ENCODE data around the gene FAM124A. TPM values are rescaled to one million over a fixed set of nuclear protein-coding genes. Genes with fewer than 3 reads are reported as not detected.

FAM124A gene
- total and polyA plus RNA-seq, 2 of the 8 experiments (the other 6 are each of a cell fraction or from before 2014, with no cell fraction given) = 40.7 to 49.9 TPM

DNA sequence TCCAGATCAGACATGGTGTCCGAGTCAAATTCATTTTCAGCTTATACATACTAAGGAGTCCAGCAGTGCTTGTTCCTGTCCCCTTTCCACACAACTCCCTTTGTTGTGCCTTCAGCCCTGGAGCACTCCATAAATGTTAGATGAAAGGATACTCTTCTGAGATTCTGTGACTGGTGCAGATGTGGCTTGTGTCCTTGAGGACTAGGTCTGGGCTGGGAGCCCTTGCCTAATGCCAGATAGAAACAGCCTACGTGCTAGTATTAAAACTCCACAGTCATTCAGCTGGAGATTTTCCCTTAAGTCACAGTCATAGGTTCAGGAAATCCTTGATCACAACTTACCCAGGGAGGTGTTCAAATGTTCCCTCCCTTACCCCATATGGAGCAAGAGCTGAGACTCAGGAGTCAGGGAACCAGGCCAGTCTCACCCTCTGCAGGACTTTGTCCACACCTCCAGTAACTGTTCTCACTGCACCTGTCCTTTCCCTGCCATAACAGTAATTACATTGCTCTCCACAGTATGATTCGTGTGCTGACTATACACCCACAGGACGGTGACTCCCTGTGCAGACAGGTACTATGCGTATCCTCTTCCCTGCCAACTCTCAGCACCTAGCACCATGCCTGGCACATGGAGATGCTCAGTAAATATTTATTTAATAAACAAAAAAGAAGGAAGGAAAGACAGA lies 101.8 kb downstream of the FAM124A start (continued):
- TF ChIP-seq RNF2 (IDR thresholded peaks at IDR 0.05; ENCODE audit: borderline replicate concordance, low read depth, low read length, missing control alignments, poor library complexity, severe bottlenecking) (no peak), EZH2 (IDR thresholded peaks at IDR 0.05; ENCODE audit: low read depth, low read length, severe bottlenecking) (no peak), RBBP5 (IDR thresholded peaks at IDR 0.05; ENCODE audit: borderline replicate concordance, low read depth, low read length) (no peak), RXRA (IDR thresholded peaks at IDR 0.05; ENCODE audit: insufficient read depth, low read depth, low read length) (no peak), GABPA (IDR thresholded peaks at IDR 0.05; ENCODE audit: borderline replicate concordance, insufficient read depth, low read length) (no peak), YY1 (IDR thresholded peaks at IDR 0.05; ENCODE audit: low read depth, low read length) (no peak), SUZ12 (IDR thresholded peaks at IDR 0.05; ENCODE audit: low read length) (no peak)

Measured in H1 (cell line).